HL-60 (cell line): ENCODE data around the gene D2HGDH.

Experiments
- DNase-seq, 2 experiments: peaks; one replicate each; pipeline ENCODE4 v3.0.0-alpha.2; 2010 to 2020; ENCODE audit warnings: low read depth in 1 of 2, low spot score in 1 of 2
- H3K27ac ChIP-seq: fragments of 250-450 bp; sonication (Bioruptor Pico); replicated peaks from 2 replicates; pipeline ENCODE4 v1.5.1; 2020; ENCODE audit warnings: mild to moderate bottlenecking, moderate library complexity
- H3K27me3 ChIP-seq: fragments of 250-450 bp; sonication (Bioruptor Pico); 2 replicates; pipeline ENCODE4 v1.5.1; 2021; ENCODE audit warnings: mild to moderate bottlenecking, moderate library complexity; ENCODE audit not compliant: insufficient read depth, poor library complexity, severe bottlenecking
- H3K4me3 ChIP-seq: replicated peaks from 2 replicates; pipeline ENCODE4 v1.5.1; 2011; ENCODE audit warnings: mild to moderate bottlenecking, control low read depth, low read length; ENCODE audit not compliant: insufficient read depth
- GABPA ChIP-seq: IDR thresholded peaks from 2 replicates; pipeline ENCODE4 v1.6.1; 2012; ENCODE audit warnings: low read depth
- POLR2AphosphoS5 ChIP-seq: IDR thresholded peaks from 2 replicates; pipeline ENCODE4 v1.6.1; 2012; ENCODE audit warnings: low read depth
- SPI1 ChIP-seq: IDR thresholded peaks from 2 replicates; pipeline ENCODE4 v1.6.1; 2012; ENCODE audit warnings: low read depth, mild to moderate bottlenecking, borderline replicate concordance
- TF ChIP-seq, protein P1 (sequence below): IDR thresholded peaks from 2 replicates; pipeline ENCODE4 v1.6.1; 2012; ENCODE audit warnings: low read depth; ENCODE audit not compliant: insufficient replicate concordance
- TF ChIP-seq, protein P2 (sequence below): IDR thresholded peaks from one replicate; pipeline ENCODE4 v1.5.1; 2011; ENCODE audit warnings: low read length, control low read depth, inconsistent platforms; ENCODE audit not compliant: insufficient read depth

The D2HGDH gene

GRCh38 chr2:241751776-241752175 lies 17.3 kb downstream of the D2HGDH start:
- no peak overlapping the region for H3K4me3 ChIP-seq
- H3K27ac ChIP-seq: no peak overlapping the region
- no peak for TF ChIP-seq SPI1
- no peak for TF ChIP-seq GABPA
- TF ChIP-seq, protein P1, sequence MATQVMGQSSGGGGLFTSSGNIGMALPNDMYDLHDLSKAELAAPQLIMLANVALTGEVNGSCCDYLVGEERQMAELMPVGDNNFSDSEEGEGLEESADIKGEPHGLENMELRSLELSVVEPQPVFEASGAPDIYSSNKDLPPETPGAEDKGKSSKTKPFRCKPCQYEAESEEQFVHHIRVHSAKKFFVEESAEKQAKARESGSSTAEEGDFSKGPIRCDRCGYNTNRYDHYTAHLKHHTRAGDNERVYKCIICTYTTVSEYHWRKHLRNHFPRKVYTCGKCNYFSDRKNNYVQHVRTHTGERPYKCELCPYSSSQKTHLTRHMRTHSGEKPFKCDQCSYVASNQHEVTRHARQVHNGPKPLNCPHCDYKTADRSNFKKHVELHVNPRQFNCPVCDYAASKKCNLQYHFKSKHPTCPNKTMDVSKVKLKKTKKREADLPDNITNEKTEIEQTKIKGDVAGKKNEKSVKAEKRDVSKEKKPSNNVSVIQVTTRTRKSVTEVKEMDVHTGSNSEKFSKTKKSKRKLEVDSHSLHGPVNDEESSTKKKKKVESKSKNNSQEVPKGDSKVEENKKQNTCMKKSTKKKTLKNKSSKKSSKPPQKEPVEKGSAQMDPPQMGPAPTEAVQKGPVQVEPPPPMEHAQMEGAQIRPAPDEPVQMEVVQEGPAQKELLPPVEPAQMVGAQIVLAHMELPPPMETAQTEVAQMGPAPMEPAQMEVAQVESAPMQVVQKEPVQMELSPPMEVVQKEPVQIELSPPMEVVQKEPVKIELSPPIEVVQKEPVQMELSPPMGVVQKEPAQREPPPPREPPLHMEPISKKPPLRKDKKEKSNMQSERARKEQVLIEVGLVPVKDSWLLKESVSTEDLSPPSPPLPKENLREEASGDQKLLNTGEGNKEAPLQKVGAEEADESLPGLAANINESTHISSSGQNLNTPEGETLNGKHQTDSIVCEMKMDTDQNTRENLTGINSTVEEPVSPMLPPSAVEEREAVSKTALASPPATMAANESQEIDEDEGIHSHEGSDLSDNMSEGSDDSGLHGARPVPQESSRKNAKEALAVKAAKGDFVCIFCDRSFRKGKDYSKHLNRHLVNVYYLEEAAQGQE: no peak
- no peak for TF ChIP-seq POLR2AphosphoS5
- no peak for DNase-seq
- H3K27me3 ChIP-seq: no peaks in the 10 kb centered on the region

DNA sequence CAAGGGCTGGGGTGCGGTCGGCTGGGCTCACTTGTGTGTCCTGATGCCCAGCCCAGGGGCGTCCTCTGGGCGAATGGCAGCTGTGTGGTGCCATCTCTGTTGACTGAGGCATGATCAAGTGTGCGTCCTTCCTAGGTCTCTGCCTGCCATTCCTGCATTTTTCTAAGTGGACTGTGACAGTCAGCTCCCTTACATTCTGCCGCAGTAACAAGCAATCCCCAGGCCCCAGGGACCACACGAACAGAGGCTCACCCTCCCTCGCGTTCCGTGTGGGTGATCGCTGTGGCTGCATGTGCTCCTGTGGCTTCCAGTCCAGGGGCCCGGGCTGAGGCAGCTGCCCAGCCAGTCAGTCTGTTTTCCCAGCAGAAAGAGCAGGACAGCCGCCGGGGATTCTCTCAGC lies 17.8 kb downstream of the D2HGDH start:
- TF ChIP-seq, protein P2, sequence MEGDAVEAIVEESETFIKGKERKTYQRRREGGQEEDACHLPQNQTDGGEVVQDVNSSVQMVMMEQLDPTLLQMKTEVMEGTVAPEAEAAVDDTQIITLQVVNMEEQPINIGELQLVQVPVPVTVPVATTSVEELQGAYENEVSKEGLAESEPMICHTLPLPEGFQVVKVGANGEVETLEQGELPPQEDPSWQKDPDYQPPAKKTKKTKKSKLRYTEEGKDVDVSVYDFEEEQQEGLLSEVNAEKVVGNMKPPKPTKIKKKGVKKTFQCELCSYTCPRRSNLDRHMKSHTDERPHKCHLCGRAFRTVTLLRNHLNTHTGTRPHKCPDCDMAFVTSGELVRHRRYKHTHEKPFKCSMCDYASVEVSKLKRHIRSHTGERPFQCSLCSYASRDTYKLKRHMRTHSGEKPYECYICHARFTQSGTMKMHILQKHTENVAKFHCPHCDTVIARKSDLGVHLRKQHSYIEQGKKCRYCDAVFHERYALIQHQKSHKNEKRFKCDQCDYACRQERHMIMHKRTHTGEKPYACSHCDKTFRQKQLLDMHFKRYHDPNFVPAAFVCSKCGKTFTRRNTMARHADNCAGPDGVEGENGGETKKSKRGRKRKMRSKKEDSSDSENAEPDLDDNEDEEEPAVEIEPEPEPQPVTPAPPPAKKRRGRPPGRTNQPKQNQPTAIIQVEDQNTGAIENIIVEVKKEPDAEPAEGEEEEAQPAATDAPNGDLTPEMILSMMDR: no peak
- TF ChIP-seq, protein P1: no peak
- DNase-seq: no peak
- Histone ChIP-seq H3K27ac (no peak overlapping the region), H3K4me3 (no peak overlapping the region), H3K27me3 (no peaks in the 10 kb centered on the region)

DNA sequence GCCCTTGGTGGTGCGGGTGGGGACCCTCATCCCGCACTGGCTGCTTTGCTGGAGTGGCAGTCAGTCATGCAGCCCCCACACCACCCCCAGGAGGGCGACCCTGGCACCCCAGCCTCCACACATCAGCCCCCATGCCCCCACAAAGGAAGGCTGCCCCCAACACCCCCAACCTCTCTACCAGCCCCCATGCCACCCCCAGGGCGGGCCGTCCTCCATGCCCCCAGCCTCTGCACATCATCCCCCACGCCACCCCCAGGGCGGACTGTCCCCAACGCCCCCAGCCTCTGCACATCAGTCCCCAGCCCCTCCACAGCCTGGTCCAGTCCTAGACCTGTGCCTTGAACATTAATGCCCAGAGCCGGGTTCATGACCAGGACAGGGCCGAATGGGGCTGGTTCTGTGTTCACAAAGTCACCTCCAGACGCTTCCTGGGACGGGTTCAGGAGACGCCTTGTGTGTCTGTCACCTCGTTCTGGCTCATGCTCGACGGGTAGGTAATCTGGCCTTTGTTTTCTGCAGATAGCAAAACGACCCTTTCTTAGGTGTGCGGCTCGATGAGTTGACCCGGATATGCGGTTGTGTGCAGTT lies 18.4 kb downstream of the D2HGDH start:
- Histone ChIP-seq H3K27me3 (no peaks in the 10 kb centered on the region), H3K4me3 (no peak overlapping the region), H3K27ac (no peak overlapping the region)
- TF ChIP-seq SPI1 (no peak), GABPA (no peak), POLR2AphosphoS5 (no peak)
- TF ChIP-seq, protein P2: no peak
- TF ChIP-seq, protein P1: no peak
- no peak for DNase-seq
